COR-L47 (cell line): ENCODE results near the gene GPR18.
A peak's percentile ranks its signal among the peaks of the same experiment; 100 is the strongest.

Source experiments
- DNase-seq: peaks from one replicate; lab custom pipeline; 2025; lab: John Stamatoyannopoulos, UW

Gene GPR18

DNA sequence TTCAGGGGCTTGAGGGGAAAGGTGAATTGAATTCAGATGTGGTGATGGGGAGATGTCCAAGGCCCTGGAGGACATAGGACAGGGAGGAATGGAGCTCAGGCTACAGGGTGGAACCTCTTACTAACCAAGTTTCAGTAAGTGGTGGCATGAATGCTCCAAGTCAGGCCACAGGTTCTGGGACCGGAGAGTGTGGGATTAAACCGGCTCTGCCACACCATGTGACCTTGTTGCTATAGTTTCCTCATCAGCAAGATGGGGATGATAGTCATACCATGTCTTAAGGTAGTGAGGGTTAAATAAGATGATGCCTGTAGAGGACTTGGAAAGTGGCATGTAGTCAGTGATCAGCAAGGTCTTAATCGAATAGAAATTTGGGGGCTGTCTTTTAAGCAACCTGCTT lies 32.7 kb upstream of the GPR18 start:
- DNase-seq, result no peak

DNA sequence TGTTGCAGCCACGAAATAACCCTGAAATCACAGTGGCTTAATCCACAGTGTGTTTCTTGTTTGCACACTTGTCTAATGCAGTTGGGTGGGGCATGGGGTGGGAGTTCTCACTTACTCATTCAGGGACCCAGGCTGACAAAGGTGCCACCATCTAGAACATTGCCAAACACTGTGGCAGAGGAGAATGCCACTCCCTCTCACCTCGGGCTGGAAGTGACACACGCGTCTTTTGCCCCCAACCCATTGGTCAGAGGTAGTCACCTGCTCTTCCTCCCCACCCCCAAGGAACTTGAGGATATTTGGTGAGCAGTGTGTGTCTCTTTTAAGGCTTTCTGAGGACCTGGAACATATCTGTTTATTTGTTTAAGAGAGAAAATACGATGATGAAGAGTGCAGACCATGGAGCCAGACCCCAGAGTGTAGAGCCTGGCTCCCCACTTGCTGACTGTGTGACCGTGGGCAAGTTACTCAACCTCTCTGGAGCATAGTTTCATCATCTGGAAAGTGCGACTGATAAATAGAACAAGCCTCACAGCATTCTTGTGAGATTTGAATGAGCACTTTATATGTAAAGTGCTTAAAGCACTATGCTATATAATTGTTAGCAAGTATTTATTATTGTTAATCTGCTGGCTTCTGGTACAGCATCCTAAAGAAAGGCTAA lies 31.6 kb upstream of the GPR18 start:
- no peak for DNase-seq

DNA sequence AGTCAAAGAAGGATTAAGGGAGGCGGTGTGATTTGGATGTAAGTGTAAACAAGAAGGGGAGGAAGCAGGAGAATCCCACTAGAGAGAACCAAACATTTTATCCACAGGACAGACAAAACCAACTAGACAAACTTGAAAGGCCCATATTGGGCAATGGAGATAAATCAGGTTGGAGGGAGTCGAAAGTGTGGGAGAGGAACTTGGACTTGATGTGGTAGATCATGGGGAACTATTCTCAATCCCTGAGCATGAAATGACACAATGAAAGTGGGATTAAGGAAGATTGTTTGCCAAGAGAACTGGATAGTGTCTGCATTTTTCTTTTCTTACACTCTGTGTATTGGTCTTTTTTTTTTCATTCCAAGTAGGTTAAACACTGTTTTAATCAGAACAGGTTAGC lies 31.1 kb upstream of the GPR18 start:
- no peak for DNase-seq

DNA sequence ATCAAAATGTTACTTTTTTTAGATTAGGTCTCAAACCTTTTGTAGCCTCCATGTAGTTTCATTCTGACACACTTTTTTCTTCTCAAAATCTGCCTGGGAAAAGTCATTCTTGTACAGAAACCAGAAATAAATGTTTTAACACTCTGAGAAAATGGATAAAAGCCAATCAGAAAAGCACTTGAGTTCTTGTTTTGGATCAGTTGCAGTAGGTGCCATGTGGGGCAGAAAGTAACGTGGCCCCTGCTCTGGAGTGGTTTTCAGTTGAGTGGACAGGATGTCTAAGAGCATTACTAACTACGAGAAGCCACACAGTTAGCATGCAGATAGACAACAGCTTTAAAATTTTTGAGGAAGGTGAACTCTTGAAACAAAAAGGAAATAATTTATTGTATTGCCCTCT lies 29.9 kb upstream of the GPR18 start:
- no peak for DNase-seq

DNA sequence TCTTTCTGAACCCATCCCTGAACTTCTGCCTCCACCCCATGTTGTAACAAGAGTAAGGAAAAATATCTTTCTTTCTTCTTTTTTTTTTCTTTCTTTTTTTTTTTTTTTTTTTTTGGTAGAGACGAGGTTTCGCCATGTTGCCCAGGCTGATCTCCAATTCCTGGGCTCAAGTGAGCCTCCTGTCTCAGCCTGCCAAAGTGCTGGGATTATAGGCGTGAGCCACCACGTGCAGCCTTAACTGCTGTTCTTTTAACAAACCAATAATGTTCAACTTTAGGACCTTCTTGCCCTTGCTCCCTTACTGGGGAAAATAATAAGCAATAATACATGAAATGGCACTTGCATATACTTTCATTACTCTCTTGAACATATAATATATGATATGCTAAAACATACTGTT lies 29.4 kb upstream of the GPR18 start:
- DNase-seq, result no peak

DNA sequence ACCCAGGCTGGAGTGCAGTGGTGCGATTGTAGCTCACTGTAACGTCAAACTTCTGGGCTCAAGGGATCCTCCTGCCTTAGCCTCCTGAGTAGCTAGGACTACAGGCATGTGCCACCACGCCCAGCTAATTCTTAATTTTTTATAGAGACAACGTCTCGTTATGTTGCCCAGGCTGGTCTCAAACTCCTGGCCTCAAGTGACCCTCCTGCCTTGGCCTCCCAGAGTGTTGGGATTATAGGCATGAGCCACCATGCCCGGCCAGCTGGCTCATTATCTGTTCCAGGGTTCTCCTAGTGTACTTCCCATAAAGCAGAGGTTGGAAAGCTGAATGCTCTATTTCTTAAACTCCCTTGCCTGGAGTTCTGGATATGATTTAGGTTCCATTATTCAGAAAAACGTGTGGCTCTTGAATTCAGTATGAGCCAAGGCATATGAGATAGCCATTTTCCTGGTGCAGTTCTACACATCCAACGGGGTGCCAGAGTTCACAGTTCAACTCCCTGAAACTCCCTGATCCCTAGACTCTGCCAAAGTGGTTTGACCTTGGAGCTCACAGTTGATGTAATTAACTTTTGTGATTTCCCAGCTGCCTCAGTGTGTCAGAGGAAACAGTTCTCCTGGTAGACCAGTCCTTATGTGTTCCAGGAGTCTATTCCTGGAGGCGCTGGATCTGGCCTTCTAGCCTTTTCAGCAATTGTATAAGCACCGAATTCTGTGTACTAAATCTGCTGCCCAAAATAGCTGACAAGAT lies 27.4 kb upstream of the GPR18 start:
- no peak for DNase-seq

DNA sequence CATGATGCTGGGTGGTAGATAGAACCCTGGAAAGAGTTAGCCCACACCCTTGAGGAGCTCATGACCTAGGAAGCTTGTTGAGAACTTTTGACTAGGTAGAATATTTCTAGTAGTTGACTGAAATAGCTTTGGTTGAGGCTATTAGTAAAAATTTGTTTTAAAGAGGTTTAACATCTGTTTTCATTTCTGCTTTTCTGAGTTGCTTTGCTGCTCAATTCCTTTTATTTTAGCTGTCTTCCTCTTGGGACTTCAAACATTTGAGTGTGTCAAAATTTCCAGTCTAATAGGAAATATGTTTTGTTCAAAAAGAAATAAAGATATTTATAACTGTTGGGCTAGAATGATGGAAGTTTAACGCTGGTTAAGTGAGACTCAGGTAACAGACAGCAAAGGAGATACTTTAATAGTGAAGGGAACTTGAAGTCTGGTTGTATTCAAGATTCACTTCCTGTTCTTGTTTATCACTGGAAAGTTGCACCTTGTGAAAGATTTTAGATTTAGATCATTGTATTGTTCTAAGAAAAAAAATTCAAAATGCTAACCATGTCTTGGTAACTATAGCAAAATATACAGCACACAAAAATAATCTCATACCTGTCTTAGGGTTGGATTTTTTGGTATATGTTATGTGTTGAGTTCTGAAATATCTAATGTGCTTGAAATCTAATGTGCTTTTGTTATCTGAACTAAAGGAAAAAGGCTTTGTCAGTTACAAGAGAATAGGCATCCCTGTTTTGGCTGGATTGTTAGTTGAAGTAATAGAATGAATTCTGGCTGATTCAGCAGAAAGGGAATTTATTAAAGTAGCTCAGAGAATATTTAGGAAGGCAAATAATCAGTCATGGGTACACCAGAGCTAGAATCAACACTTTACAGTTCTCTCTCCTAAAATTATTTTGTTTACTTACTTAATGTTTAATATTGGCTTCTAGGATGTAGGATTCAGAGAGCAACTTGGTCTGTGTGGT lies 24.4 kb upstream of the GPR18 start:
- DNase-seq, result no peak

DNA sequence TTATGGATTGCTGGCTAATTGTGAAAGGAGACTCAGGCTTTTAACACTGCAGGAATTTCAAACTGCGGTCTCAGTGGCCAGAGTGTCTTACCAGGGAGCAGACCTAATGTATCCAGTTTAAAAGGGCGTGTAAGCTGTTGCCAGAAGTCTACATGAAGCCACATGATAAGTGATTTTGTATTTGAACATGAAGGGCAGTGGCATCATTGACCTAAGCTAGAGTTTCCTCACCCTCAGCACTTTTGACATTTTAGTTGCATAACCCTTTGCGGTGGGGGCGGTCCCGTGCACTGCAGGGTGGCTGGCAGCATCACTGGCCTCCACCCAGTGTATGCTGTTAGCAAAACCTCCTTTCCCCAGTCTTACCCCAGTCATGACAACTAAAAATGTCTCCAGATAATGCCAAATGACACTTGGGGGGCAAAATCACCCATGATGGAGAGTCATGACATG lies 23.7 kb upstream of the GPR18 start:
- no peak for DNase-seq

DNA sequence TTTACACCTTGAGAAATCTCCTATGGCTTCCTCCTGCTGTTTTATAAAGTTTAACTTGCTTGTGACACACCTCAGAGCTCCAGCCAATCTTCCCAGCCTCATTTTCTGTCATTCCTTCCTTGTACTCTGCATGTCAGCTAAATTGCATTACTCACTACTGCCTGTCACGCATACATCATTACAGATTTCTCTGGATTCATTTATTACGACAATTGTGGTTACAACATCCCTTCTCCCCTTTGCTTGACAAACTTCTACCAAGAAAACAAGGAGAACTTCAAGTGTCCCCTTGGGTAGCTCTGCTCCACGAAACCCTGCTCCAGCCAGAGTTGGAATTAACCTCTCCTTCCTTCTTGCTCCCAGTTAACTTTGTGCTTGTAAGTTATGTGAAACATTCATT lies 22.0 kb upstream of the GPR18 start:
- no peak for DNase-seq

DNA sequence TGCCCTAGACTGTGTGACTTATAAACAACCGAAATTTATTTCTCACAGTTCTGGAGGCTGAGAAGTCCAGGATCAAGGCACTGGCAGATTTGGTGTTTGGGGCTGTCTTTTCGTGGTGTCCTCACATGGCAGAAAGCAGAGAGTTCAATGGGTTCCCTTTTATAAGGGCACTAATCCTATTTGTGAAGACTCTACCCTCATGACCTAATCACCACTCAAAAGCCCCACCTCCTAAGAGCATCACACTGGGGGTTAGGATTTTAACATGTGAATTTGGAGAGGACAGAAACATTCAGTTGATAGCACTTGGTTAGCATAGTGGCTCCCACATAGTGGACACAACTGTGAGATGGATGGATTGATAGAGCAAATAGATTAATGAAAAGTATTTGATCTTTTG lies 21.5 kb upstream of the GPR18 start:
- no peak for DNase-seq

DNA sequence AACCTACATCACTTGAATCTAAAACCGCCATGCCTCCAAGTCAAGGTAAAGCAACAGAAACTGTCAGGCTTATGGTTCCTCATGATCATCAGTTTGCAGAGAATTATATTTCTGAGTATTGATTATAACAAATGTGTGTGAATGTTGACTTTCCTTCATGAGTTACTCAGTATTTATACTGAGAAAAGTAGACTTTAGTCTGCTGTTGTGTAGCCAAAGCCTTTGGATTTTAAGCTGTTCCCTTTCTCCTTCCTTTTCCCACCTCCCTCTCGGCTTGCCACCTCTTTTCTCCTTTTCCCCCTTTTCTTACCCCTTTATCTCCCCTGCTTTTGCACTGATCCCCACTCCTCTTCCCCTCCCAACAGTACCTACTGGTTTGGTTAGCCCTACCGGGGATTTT lies 20.7 kb upstream of the GPR18 start:
- no peak for DNase-seq

DNA sequence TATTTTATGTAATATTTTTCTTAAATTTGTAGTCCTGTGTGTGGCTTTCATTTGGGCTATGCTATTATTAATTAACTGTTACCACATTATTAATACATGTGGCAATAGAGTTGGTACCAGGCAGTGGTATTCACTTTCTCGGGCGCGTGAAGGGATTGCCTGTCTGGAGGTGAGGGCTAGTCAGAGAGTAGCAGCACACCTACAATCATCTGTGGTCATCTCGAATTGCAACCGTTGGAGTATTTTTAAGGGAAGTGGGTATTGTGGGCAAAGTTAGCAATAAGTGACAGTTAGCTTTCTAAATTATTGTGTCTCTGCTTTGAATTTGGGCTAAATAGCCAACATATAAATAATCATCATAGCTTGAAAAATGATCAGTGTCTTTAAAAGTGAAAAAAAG lies 20.0 kb upstream of the GPR18 start:
- no peak for DNase-seq

DNA sequence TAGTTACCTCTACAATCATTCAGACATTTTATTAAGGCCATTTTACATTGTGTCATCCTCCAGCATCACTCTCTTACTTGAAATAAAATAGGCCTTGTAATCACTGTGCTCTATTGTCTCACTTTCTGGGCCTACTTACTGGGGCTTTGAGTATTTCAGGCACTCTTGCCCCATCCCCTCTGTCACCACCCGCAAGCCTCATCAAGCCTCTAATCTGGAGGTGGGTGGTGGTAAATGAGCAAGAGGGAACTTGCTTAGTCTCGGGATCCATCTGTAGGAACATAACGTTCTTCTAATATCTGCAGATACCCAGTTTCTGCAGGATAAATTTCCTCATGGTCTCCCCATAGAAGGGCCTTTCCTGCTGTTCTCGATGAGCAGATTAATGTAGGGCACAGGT lies 19.4 kb upstream of the GPR18 start:
- DNase-seq, result no peak

DNA sequence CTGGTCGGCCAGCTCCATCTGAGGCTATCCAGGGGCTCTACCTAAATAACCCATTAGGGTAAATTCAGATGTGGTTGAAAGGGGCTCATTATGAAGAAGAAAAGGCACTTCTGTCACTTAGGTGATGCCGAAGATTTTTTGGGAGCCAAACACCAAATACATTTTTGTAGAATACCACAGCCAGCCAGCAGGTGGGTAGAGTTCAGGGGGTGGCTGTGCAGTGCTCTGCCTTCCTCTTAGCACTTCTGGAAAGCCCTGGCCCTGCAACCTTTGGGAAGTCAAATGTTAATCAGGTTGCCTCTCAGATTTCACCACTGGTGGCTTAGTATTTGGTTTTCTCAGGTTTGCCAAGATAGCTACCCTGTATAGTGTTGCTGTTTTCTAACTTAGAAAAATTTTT lies 18.5 kb upstream of the GPR18 start:
- DNase-seq, result no peak

DNA sequence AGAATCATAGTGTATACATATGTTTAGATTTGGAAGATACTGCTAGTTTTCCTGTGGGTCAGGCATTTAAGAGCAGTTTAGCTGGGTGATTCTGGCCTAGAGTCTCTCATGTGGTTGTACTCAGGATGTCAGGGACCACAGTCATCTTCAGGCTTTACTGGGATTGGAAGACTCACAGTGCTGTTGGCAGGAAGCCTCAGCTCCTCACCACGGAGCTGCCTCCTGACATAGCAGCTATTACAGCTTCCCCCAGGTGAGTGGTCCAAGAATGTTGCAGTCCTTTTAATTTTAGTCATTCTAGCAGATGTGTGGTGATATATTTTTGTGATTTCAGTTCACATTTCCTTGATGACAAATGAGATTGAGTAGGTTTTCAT lies 16.9 kb upstream of the GPR18 start:
- no peak for DNase-seq

DNA sequence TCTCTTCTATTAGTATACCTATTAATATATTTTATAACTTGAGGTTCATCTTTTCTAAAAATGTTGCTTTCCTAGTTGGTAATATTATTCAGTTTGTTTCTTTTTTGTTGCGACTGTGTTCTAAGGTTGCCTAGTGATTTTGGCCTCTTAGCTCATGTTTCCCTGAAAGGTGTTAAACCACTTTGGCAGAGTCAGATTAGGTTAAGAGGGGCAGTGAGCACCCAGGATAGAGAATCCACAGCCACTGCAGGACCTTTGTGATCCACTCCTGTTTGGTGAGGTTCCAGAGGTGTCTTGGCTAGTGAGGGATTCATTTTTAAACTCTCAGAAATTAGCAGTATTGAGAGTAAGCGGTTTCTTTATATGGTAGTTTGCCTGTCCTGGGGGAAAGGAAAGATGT lies 14.9 kb upstream of the GPR18 start:
- DNase-seq, result no peak

DNA sequence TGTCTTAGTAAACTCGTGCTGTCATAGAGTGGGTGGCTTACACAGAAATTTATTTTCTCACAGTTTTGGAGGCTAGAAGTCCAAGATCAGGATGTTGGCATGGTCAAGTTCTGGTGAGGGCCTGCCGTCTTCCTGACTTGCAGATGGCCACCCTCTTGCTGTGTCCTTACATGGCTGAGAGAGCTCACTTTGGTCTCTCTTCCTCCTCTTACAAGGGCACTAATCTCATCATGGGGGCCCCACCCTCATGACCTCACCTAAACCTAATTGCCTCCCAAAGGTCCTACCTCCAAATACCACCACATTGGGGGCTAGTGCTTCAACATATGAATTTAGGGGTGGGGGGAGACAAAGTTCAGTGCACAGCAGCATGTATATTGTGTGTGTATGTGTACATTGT lies 14.3 kb upstream of the GPR18 start:
- no peak for DNase-seq

DNA sequence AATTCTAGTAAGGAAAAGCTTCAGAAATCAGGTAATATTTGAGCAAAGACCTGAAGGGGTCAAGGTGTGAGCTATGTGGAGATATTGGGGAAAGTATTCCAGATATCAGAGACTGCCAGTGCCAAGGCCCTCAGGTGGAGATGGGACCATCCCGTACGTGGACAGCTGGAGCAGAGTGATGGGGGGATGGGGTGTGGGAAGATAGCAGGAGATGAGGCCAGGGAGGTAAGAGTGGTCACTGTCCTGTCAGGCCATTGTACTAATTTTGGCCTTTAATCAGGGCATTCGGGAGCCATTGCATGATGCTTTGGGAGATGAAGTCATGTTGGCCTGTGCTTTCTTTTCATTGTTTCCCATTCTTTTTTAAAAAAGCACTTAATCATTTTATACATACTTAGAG lies 13.1 kb upstream of the GPR18 start:
- no peak for DNase-seq

DNA sequence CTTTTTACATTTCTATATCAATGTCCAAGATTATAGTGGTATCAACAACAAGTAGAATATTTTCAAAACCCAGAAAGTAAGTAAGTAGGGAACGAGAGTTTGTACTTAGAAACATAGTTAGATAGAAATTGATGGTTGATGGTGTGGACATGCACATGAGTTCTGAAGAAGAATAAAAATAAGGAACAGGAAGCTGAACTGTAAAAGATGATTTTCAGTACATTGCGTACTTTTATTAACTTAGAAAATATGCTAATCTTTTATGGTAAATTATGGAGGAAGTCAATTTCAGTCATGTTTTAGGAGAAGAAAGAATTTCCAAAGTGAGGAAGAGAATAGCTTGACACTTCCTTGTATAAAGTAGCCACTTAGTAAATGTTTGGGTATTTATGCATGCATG lies 12.3 kb upstream of the GPR18 start:
- DNase-seq, result no peak

DNA sequence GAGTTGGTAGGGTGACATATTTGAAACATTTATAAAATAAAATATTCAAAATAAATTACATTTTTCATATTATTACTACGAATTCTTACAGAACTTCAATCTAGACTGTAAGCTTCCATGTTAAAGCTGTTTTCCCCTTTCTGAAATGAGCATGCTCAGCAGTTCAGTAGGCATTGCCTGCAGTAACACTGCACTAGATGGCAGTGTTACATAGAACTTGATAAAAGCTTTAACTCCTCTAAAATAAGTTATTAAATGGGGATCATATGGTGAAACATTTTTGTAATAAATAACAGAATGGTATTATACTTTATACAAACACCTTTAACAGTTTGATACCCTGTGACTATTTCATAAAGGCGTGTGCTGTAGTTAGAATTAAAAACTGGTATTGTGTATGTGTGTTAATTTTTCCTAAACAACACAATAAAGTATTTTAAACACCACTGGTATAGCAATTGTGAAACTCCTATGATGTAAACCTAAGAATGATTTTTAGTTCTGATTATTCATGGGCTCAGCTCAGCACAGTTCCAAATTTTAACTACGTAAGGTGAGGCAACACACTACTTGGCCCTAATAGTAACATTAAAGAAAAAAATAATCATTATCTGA lies 11.6 kb upstream of the GPR18 start:
- DNase-seq, result peak; percentile 34

DNA sequence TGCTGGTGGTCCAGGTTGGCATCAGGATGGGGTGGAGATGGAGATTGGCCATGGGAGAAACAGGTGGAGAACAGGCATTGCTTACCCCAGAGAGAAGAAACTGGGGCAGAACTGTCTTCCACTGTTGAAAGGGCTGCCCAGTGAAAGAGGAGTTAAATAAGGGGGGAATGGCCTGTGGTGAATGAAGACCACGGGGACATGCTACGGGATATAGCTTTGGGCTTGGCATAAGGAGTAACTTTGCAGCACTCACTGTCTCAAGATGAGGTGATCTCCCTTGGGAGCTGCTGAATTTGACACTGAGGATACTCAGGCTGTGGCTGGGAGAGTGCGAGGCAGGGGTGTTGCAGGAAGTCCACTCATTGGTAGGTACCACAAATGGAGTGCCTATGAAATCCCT lies 10.6 kb upstream of the GPR18 start:
- no peak for DNase-seq

DNA sequence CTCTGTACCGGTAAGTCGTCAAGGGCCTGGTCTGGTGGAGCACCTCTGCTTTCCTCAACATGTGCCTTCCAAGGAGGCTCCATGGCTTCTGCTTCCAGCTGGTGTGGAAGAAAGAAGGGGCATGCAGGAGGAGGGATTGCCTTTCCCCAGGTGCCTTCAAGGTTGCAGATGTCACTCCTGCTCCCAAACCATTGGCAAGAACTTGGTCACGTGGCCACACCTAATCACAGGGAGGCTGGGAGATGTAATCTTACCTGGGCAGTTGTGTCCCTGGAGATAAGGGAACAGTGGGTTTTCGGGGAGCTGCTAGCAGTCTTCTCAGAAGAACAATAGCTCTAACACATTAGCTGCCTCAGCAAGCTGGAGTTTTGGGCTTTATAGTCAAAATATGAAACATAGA lies 9.7 kb upstream of the GPR18 start:
- no peak for DNase-seq
